HEK293 (cell line): ENCODE results near the gene PCDHGB5.

Experiments used
- CTCF ChIP-seq: fragments of 450-650 bp; formaldehyde crosslinking; IDR thresholded peaks from 2 replicates; pipeline ENCODE4 v1.5.1; 2016; ENCODE audit warnings: missing biosample characterization, missing genetic modification characterization
- IKZF3 ChIP-seq: fragments of 450-650 bp; IDR thresholded peaks from 2 replicates; pipeline ENCODE4 v1.5.0; 2018; ENCODE audit warnings: missing biosample characterization, mild to moderate bottlenecking, missing genetic modification characterization, moderate library complexity
- MEIS1 ChIP-seq: sonication (generic); formaldehyde crosslinking; IDR thresholded peaks from 2 replicates; pipeline ENCODE4 v1.8.1; 2022; ENCODE audit warnings: missing genetic modification reagents, mild to moderate bottlenecking, borderline replicate concordance
- PBX3 ChIP-seq: sonication (generic); formaldehyde crosslinking; IDR thresholded peaks from 2 replicates; pipeline ENCODE4 v1.8.1; 2022; ENCODE audit warnings: mild to moderate bottlenecking, moderate library complexity, missing genetic modification reagents
- YY1 ChIP-seq: fragments of 450-650 bp; formaldehyde crosslinking; IDR thresholded peaks from 2 replicates; pipeline ENCODE4 v1.5.1; 2018; ENCODE audit warnings: missing biosample characterization, missing genetic modification characterization
- ZBTB7A ChIP-seq: fragments of 450-650 bp; formaldehyde crosslinking; IDR thresholded peaks from 2 replicates; pipeline ENCODE4 v1.5.1; 2016; ENCODE audit warnings: low read depth, missing biosample characterization, missing genetic modification characterization
- ZNF10 ChIP-seq: fragments of 450-650 bp; formaldehyde crosslinking; IDR thresholded peaks from 2 replicates; pipeline ENCODE4 v1.5.1; 2017; ENCODE audit warnings: missing biosample characterization, missing genetic modification characterization
- ZNF623 ChIP-seq: fragments of 450-650 bp; formaldehyde crosslinking; IDR thresholded peaks from 2 replicates; pipeline ENCODE4 v1.5.1; 2016; ENCODE audit warnings: missing biosample characterization, missing genetic modification characterization
- TF ChIP-seq, protein P1 (sequence below): fragments of 450-650 bp; formaldehyde crosslinking; IDR thresholded peaks from 2 replicates; pipeline ENCODE4 v1.5.1; 2016; ENCODE audit warnings: missing biosample characterization, missing genetic modification characterization
- TF ChIP-seq, protein P2 (sequence below): fragments of 450-650 bp; formaldehyde crosslinking; IDR thresholded peaks from 2 replicates; pipeline ENCODE4 v1.5.1; 2017; ENCODE audit warnings: missing biosample characterization, missing genetic modification characterization
- TF ChIP-seq, protein P3 (sequence below): fragments of 450-650 bp; formaldehyde crosslinking; IDR thresholded peaks from 2 replicates; pipeline ENCODE4 v1.5.1; 2016; ENCODE audit warnings: missing biosample characterization, missing genetic modification characterization

DNA sequence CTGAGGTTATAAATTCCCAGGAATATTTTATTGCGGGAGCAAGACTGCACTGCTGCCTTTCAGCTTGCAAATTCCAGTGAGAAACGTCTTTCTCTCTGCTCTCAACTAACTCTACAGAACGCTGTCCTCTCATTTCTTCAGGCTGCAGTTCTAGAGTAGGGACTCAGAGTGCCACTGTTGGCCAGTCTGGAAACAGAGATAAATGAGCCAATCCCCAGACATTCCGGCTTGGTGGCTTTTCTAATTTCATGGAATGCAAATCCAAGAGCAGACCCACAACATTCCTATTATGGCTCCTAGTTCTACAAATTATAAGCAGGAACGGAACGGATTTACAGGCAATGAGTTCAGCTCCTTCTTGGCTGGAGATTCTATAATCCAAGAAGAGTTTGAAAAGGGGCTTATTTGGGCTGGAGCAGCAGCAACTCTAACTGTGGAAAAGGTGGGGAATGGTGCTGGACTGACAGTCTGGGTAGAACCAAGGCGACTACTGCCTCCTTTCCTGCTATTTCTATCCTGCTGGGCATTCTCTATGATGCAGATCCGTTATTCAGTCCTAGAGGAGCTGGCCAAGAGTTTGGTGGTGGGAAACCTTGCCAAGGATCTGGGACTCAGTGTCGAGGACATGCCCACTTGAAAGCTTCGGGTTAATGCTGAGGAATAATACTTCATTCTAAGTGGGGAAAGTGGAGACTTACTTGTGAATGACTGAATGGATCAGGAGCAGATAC, 41.8 kb downstream of the PCDHGB5 start:
- TF ChIP-seq ZNF10 (tag by site-specific recombination) (no peak), CTCF (no peak), YY1 (no peak), MEIS1 (no peak), IKZF3 (tag by site-specific recombination) (no peak), ZNF623 (tag by site-specific recombination) (no peak), ZBTB7A (tag by site-specific recombination) (no peak), PBX3 (CRISPR knock-in tag) (no peak)
- TF ChIP-seq, protein P1, sequence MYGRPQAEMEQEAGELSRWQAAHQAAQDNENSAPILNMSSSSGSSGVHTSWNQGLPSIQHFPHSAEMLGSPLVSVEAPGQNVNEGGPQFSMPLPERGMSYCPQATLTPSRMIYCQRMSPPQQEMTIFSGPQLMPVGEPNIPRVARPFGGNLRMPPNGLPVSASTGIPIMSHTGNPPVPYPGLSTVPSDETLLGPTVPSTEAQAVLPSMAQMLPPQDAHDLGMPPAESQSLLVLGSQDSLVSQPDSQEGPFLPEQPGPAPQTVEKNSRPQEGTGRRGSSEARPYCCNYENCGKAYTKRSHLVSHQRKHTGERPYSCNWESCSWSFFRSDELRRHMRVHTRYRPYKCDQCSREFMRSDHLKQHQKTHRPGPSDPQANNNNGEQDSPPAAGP (tag by site-specific recombination) = no peak
- TF ChIP-seq, protein P2, sequence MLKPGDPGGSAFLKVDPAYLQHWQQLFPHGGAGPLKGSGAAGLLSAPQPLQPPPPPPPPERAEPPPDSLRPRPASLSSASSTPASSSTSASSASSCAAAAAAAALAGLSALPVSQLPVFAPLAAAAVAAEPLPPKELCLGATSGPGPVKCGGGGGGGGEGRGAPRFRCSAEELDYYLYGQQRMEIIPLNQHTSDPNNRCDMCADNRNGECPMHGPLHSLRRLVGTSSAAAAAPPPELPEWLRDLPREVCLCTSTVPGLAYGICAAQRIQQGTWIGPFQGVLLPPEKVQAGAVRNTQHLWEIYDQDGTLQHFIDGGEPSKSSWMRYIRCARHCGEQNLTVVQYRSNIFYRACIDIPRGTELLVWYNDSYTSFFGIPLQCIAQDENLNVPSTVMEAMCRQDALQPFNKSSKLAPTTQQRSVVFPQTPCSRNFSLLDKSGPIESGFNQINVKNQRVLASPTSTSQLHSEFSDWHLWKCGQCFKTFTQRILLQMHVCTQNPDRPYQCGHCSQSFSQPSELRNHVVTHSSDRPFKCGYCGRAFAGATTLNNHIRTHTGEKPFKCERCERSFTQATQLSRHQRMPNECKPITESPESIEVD = no peak
- TF ChIP-seq, protein P3, sequence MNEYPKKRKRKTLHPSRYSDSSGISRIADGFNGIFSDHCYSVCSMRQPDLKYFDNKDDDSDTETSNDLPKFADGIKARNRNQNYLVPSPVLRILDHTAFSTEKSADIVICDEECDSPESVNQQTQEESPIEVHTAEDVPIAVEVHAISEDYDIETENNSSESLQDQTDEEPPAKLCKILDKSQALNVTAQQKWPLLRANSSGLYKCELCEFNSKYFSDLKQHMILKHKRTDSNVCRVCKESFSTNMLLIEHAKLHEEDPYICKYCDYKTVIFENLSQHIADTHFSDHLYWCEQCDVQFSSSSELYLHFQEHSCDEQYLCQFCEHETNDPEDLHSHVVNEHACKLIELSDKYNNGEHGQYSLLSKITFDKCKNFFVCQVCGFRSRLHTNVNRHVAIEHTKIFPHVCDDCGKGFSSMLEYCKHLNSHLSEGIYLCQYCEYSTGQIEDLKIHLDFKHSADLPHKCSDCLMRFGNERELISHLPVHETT (tag by site-specific recombination) = no peak
